Measurements from ENCODE around the gene GJB2. TPM values are rescaled to one million over a fixed set of nuclear protein-coding genes. Genes with fewer than 3 reads are reported as not detected.

The GJB2 gene
- total RNA-seq, 1 donor from 2014 or later, result 0.46 TPM

- DNase-seq (ENCODE audit: missing footprints) (no peak), ATAC-seq (no peak)
- intact Hi-C loops (cut with DNase I), result loop anchor here (10.0 kb wide), 1 partner anchor 731 kb away; no protein-coding TSS in a partner anchor
Observed at GRCh38 chr13:20193907-20194631, 1.3 kb upstream of the GJB2 start.

GRCh38 chr13:20193162-20193906, 596 bp upstream of the GJB2 start:
- DNase-seq (ENCODE audit: missing footprints), result no peak
- intact Hi-C loops (cut with DNase I), result loop anchor here (10.0 kb wide), 1 partner anchor 731 kb away; no protein-coding TSS in a partner anchor
- peak; percentile 15 for ATAC-seq

GRCh38 chr13:20192158-20192835, 441 bp downstream of the GJB2 start:
- DNase-seq (ENCODE audit: missing footprints) (no peak), ATAC-seq (peak; percentile 11)
- intact Hi-C loops (cut with DNase I), result loop anchor here (10.0 kb wide), 1 partner anchor 733 kb away; no protein-coding TSS in a partner anchor

- intact Hi-C loops (cut with DNase I), result loop anchor here (10.0 kb wide), 1 partner anchor 733 kb away; no protein-coding TSS in a partner anchor
- ATAC-seq, result no peak
Observed at GRCh38 chr13:20191311-20192157, 1.2 kb downstream of the GJB2 start.

GRCh38 chr13:20190481-20191310, 2.0 kb downstream of the GJB2 start:
- no peak for DNase-seq (ENCODE audit: missing footprints)
- intact Hi-C loops (cut with DNase I), result loop anchor here (10.0 kb wide), 1 partner anchor 734 kb away; no protein-coding TSS in a partner anchor
- ATAC-seq, result no peak

More at GRCh38 chr13:20191311-20192157, 1.2 kb downstream of the GJB2 start:
- DNase-seq (ENCODE audit: missing footprints), result no peak

GRCh38 chr13:20190076-20190475, 2.7 kb downstream of the GJB2 start:
- ATAC-seq, result no peak
- intact Hi-C loops (cut with DNase I), result loop anchor here (10.0 kb wide), 1 partner anchor 735 kb away; no protein-coding TSS in a partner anchor
- no peak for DNase-seq (ENCODE audit: missing footprints)

- intact Hi-C loops (cut with DNase I), result no loop called here
- DNase-seq (ENCODE audit: missing footprints), result no peak
- ATAC-seq, result no peak
Observed at GRCh38 chr13:20188667-20189553, 3.8 kb downstream of the GJB2 start.

- intact Hi-C loops (cut with DNase I), result no loop called here
- ATAC-seq, result no peak
- DNase-seq (ENCODE audit: missing footprints), result no peak
Observed at GRCh38 chr13:20186771-20187170, 6.0 kb downstream of the GJB2 start.

GRCh38 chr13:20185366-20186056, 7.2 kb downstream of the GJB2 start:
- DNase-seq (ENCODE audit: missing footprints) (no peak), ATAC-seq (no peak)
- intact Hi-C loops (cut with DNase I), result no loop called here

- intact Hi-C loops (cut with DNase I), result loop anchor here (5.0 kb wide), 1 partner anchor 305 kb away; no protein-coding TSS in a partner anchor
- DNase-seq (ENCODE audit: missing footprints) (no peak), ATAC-seq (peak; percentile 77)
Observed at GRCh38 chr13:20182231-20182846, 10.4 kb downstream of the GJB2 start.

GRCh38 chr13:20181188-20181587, 11.6 kb downstream of the GJB2 start:
- intact Hi-C loops (cut with DNase I), result loop anchor here (5.0 kb wide), 1 partner anchor 306 kb away; no protein-coding TSS in a partner anchor
- ATAC-seq (no peak), DNase-seq (ENCODE audit: missing footprints) (no peak)

- intact Hi-C loops (cut with DNase I), result no loop called here
- no peak for DNase-seq (ENCODE audit: missing footprints)
- ATAC-seq, result no peak
Observed at GRCh38 chr13:20178156-20178555, 14.6 kb downstream of the GJB2 start.

- DNase-seq (ENCODE audit: missing footprints) (no peak), ATAC-seq (no peak)
- intact Hi-C loops (cut with DNase I), result no loop called here
Observed at GRCh38 chr13:20177049-20177831, 15.5 kb downstream of the GJB2 start.

- DNase-seq (ENCODE audit: missing footprints) (no peak), ATAC-seq (no peak)
- intact Hi-C loops (cut with DNase I), result no loop called here
Observed at GRCh38 chr13:20175907-20176652, 16.7 kb downstream of the GJB2 start.

Measured in Right ventricle myocardium inferior (tissue), 1 donor.